Measurements from ENCODE around the gene SLC4A7. TPM values are rescaled to one million over a fixed set of nuclear protein-coding genes. Genes with fewer than 3 reads are reported as not detected.

The SLC4A7 gene
- total and polyA plus RNA-seq, 2 donors (not counting 3 experiments of a cell fraction or from before 2014, with no cell fraction given): 7.8 to 50.9 TPM

DNA sequence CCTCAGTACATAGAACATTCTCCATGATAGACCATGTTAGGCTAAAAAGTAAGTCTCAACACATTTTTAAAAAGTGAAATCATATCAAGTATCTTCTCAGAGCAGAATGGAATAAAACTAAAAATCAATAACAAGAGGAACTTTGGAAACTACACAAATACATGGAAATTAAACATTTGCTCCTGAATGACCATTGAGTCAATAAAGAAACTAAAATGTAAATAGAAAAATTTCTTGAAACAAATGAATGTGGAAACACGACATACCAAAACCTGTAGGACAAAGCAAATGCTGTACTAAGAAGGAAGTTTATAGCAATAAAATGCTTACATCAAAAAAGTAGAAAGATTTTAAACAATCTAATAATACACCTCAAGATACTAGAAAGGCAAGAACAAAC is 148.6 kb downstream of the SLC4A7 start:
- Histone ChIP-seq H3K9ac (replicated peaks; ENCODE audit: extremely low read depth, insufficient read depth, low read length) (no peak overlapping the region), H4K20me1 (replicated peaks; ENCODE audit: control insufficient read depth, extremely low read depth, insufficient read depth, low read length) (no peaks in the 10 kb centered on the region), H3K4me1 (ENCODE audit: control insufficient read depth, extremely low read depth, insufficient read depth, low read length) (peaks cover 8% of the 10 kb centered on the region), H3K9me1 (replicated peaks; ENCODE audit: control insufficient read depth, extremely low read depth, insufficient read depth, low read length) (no peaks in the 10 kb centered on the region), H3K27ac (ENCODE audit: insufficient read depth, low read depth, low read length) (no peak overlapping the region), H3K79me2 (ENCODE audit: control insufficient read depth, insufficient read depth, low read length) (no peaks in the 10 kb centered on the region), H3K4me3 (replicated peaks in 1 of 3; ENCODE audit: insufficient read depth in 1 of 3, low read depth in 1 of 3, low read length in 3 of 3) (no peak overlapping the region), H3K36me3 (ENCODE audit: control insufficient read depth in 2 of 2, extremely low read depth in 1 of 2, insufficient read depth in 2 of 2, low read length in 2 of 2) (no peaks in the 10 kb centered on the region), H3K9me3 (replicated peaks; ENCODE audit: control insufficient read depth, insufficient read depth, low read length) (no peaks in the 10 kb centered on the region), H2AFZ (ENCODE audit: low read depth, low read length) (no peak overlapping the region), H3K27me3 (ENCODE audit: control insufficient read depth in 2 of 2, insufficient read depth in 2 of 2, low read length in 2 of 2) (no peaks in the 10 kb centered on the region), H3K4me2 (ENCODE audit: insufficient read depth, low read length) (no peak overlapping the region)
- DNase-seq (ENCODE audit: low read depth, low spot score) (no peak), FAIRE-seq (no peak)
- no peak for TF ChIP-seq GATA2 (IDR thresholded peaks at IDR 0.05; ENCODE audit: insufficient read depth, insufficient read length, low read depth, low read length)
- intact Hi-C loops (cut with micrococcal nuclease): no loop called here
- BruUV-seq (replicated peaks): no TSS peak
- ChIA-PET CTCF (no interaction called here), POLR2A (no interaction called here)
- dilution Hi-C loops (cut with MboI; ENCODE audit: extremely low pct_ligation_motif_present, low sequenced_read_pairs): no loop called here

DNA sequence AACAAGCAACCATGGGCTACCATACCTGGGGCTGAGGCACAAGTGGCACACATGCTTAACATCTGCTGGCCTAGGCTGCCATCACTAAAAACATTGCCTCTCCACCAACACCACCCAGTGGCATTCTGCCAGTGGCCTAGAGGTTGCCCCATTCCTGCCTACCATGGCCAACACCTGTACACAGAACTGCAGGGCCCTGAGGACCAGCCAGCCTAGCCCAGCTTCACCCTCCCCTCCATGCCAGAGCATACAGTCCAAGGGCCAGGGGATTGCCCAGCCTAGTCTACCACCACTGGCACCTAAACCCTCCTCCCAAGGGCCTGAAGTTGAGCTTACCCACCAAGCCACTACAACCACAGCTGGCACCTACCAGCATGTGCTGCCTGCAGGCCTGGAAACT is 150.3 kb downstream of the SLC4A7 start:
- peaks cover 8% of the 10 kb centered on the region for H3K4me1 ChIP-seq (ENCODE audit: control insufficient read depth, extremely low read depth, insufficient read depth, low read length)
- no peaks in the 10 kb centered on the region for H3K79me2 ChIP-seq (ENCODE audit: control insufficient read depth, insufficient read depth, low read length)
- no peak overlapping the region for H3K9ac ChIP-seq (replicated peaks; ENCODE audit: extremely low read depth, insufficient read depth, low read length)
- no peaks in the 10 kb centered on the region for H3K9me1 ChIP-seq (replicated peaks; ENCODE audit: control insufficient read depth, extremely low read depth, insufficient read depth, low read length)
- H3K36me3 ChIP-seq (ENCODE audit: control insufficient read depth in 2 of 2, extremely low read depth in 1 of 2, insufficient read depth in 2 of 2, low read length in 2 of 2): no peaks in the 10 kb centered on the region
- no peaks in the 10 kb centered on the region for H4K20me1 ChIP-seq (replicated peaks; ENCODE audit: control insufficient read depth, extremely low read depth, insufficient read depth, low read length)
- dilution Hi-C loops (cut with MboI; ENCODE audit: extremely low pct_ligation_motif_present, low sequenced_read_pairs): no loop called here
- no peak overlapping the region for H3K27ac ChIP-seq (ENCODE audit: insufficient read depth, low read depth, low read length)
- no peaks in the 10 kb centered on the region for H3K27me3 ChIP-seq (ENCODE audit: control insufficient read depth in 2 of 2, insufficient read depth in 2 of 2, low read length in 2 of 2)
- intact Hi-C loops (cut with micrococcal nuclease): no loop called here
- FAIRE-seq (no peak), DNase-seq (ENCODE audit: low read depth, low spot score) (no peak)
- H3K4me3 ChIP-seq (replicated peaks in 1 of 3; ENCODE audit: insufficient read depth in 1 of 3, low read depth in 1 of 3, low read length in 3 of 3): no peak overlapping the region
- no TSS peak for BruUV-seq (replicated peaks)
- TF ChIP-seq, protein P1, sequence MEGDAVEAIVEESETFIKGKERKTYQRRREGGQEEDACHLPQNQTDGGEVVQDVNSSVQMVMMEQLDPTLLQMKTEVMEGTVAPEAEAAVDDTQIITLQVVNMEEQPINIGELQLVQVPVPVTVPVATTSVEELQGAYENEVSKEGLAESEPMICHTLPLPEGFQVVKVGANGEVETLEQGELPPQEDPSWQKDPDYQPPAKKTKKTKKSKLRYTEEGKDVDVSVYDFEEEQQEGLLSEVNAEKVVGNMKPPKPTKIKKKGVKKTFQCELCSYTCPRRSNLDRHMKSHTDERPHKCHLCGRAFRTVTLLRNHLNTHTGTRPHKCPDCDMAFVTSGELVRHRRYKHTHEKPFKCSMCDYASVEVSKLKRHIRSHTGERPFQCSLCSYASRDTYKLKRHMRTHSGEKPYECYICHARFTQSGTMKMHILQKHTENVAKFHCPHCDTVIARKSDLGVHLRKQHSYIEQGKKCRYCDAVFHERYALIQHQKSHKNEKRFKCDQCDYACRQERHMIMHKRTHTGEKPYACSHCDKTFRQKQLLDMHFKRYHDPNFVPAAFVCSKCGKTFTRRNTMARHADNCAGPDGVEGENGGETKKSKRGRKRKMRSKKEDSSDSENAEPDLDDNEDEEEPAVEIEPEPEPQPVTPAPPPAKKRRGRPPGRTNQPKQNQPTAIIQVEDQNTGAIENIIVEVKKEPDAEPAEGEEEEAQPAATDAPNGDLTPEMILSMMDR (IDR thresholded peaks at IDR 0.05; ENCODE audit: extremely low read depth in 1 of 2, insufficient read depth in 1 of 2, low read depth in 1 of 2, low read length in 2 of 2): no peak
- TF ChIP-seq MYC (IDR thresholded peaks at IDR 0.05; ENCODE audit: low read depth, low read length): no peak
- TF ChIP-seq FOS (IDR thresholded peaks at IDR 0.05; ENCODE audit: borderline replicate concordance, insufficient read depth, low read length): no peak
- no peak for TF ChIP-seq JUN (IDR thresholded peaks at IDR 0.05; ENCODE audit: borderline replicate concordance, insufficient read depth, insufficient read length, low read depth)
- TF ChIP-seq EZH2 (IDR thresholded peaks at IDR 0.05; ENCODE audit: borderline replicate concordance, low read depth, low read length, severe bottlenecking): no peak
- TF ChIP-seq, protein P2, sequence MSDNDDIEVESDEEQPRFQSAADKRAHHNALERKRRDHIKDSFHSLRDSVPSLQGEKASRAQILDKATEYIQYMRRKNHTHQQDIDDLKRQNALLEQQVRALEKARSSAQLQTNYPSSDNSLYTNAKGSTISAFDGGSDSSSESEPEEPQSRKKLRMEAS (IDR thresholded peaks at IDR 0.05; ENCODE audit: insufficient read depth, insufficient read length): no peak
- TF ChIP-seq POLR2A (IDR thresholded peaks at IDR 0.05; ENCODE audit: low read depth, low read length): no peak
- no peak for TF ChIP-seq GATA2 (IDR thresholded peaks at IDR 0.05; ENCODE audit: insufficient read depth, insufficient read length, low read depth, low read length)
- no peak for TF ChIP-seq POLR2AphosphoS5 (IDR thresholded peaks at IDR 0.05; ENCODE audit: insufficient read depth, low read depth, low read length)
- no peaks in the 10 kb centered on the region for H3K9me3 ChIP-seq (replicated peaks; ENCODE audit: control insufficient read depth, insufficient read depth, low read length)
- ChIA-PET CTCF (interaction anchor here (1.7 kb wide), 1 partner anchor 24 kb away, joined by 4 read pairs; no protein-coding TSS in a partner anchor), POLR2A (no interaction called here)
- H2AFZ ChIP-seq (ENCODE audit: low read depth, low read length): no peak overlapping the region
- no peak overlapping the region for H3K4me2 ChIP-seq (ENCODE audit: insufficient read depth, low read length)

Data from endothelial cell of umbilical vein (primary cell).